Endothelial cell of umbilical vein (primary cell): ENCODE data around the gene RFFL. TPM values are rescaled to one million over a fixed set of nuclear protein-coding genes. Genes with fewer than 3 reads are reported as not detected.

Source experiments
- BruUV-seq: library from RNA; stranded (reverse); fragments of 400-500 nt; replicated peaks from 2 replicates; lab custom pipeline; 2021; lab: Mats Ljungman, UMichigan
- CTCF ChIA-PET: fragments of 300-600, 350-600 bp; sonication (Branson Sonifier 250); formaldehyde crosslinking; loops from one replicate; lab custom pipeline; 2021; ENCODE audit warnings: antibody characterized with exemption, inconsistent platforms; lab: Charles Lee
- POLR2A ChIA-PET: fragments of 300-600, 350-600 bp; sonication (Branson Sonifier 250); formaldehyde crosslinking; loops from one replicate; lab custom pipeline; 2021; ENCODE audit warnings: antibody characterized with exemption, inconsistent platforms; lab: Charles Lee
- DNase-seq: peaks from one replicate; pipeline ENCODE4 v3.0.0-alpha.2; 2011; ENCODE audit warnings: low read depth, low spot score
- FAIRE-seq: peaks from 2 replicates; lab custom pipeline; 2011; peaks lifted over from hg19 to GRCh38; lab: Jason Lieb, UNC
- H2AFZ ChIP-seq: 2 replicates; pipeline ENCODE4 v1.6.0; 2012; ENCODE audit warnings: low read depth, low read length, control low read depth, inconsistent platforms
- H3K27ac ChIP-seq: 2 replicates; pipeline ENCODE4 v1.5.1; 2011; ENCODE audit warnings: low read depth, mild to moderate bottlenecking, control low read depth, low read length, moderate library complexity; ENCODE audit not compliant: insufficient read depth
- H3K27me3 ChIP-seq, 2 experiments: 2 replicates each; pipeline versions ENCODE4 v1.6.0 to v1.6.1; 2011; ENCODE audit warnings: low read length in 2 of 2, mixed read lengths in 1 of 2; ENCODE audit not compliant: control insufficient read depth in 2 of 2, insufficient read depth in 2 of 2
- H3K36me3 ChIP-seq, 2 experiments: 2 replicates in 1 of 2; 3 replicates in 1 of 2; pipeline ENCODE4 v1.5.1; 2011; ENCODE audit warnings: low read length in 2 of 2, mild to moderate bottlenecking in 1 of 2, moderate library complexity in 1 of 2; ENCODE audit not compliant: control insufficient read depth in 2 of 2, insufficient read depth in 2 of 2; ENCODE audit errors: extremely low read depth in 1 of 2
- H3K4me1 ChIP-seq: 3 replicates; pipeline ENCODE4 v1.5.1; 2011; ENCODE audit warnings: mild to moderate bottlenecking, low read length; ENCODE audit not compliant: control insufficient read depth, insufficient read depth; ENCODE audit errors: extremely low read depth
- H3K4me2 ChIP-seq: 2 replicates; pipeline ENCODE4 v1.6.1; 2011; ENCODE audit warnings: low read length, control low read depth, mixed read lengths; ENCODE audit not compliant: insufficient read depth
- H3K4me3 ChIP-seq, 3 experiments: fragments of 200-600 bp in 1 of 3; sonication (generic), shearing (Covaris generic) in 1 of 3; replicated peaks in 1 of 3; 2 replicates each; pipeline ENCODE4 v1.5.1; 2011 to 2016; ENCODE audit warnings: control low read depth in 3 of 3, low read length in 3 of 3, mild to moderate bottlenecking in 2 of 3, inconsistent platforms in 1 of 3, low read depth in 1 of 3, moderate library complexity in 1 of 3; ENCODE audit not compliant: insufficient read depth in 1 of 3
- H3K79me2 ChIP-seq: 2 replicates; pipeline ENCODE4 v1.6.0; 2012; ENCODE audit warnings: low read length, inconsistent platforms; ENCODE audit not compliant: control insufficient read depth, insufficient read depth
- H3K9ac ChIP-seq: replicated peaks from 2 replicates; pipeline ENCODE3; 2011; ENCODE audit warnings: low read length, control low read depth; ENCODE audit not compliant: insufficient read depth; ENCODE audit errors: extremely low read depth
- H3K9me1 ChIP-seq: replicated peaks from 3 replicates; pipeline ENCODE4 v1.6.0; 2011; ENCODE audit warnings: mild to moderate bottlenecking, low read length; ENCODE audit not compliant: control insufficient read depth, insufficient read depth; ENCODE audit errors: extremely low read depth
- H3K9me3 ChIP-seq: replicated peaks from 2 replicates; pipeline ENCODE4 v1.5.1; 2012; ENCODE audit warnings: low read length, inconsistent platforms; ENCODE audit not compliant: control insufficient read depth, insufficient read depth
- H4K20me1 ChIP-seq: replicated peaks from 2 replicates; pipeline ENCODE3; 2011; ENCODE audit warnings: mild to moderate bottlenecking, low read length; ENCODE audit not compliant: control insufficient read depth, insufficient read depth; ENCODE audit errors: extremely low read depth
- EZH2 ChIP-seq: IDR thresholded peaks from 2 replicates; pipeline ENCODE4 v1.6.1; 2012; ENCODE audit warnings: borderline replicate concordance, low read depth, mild to moderate bottlenecking, moderate library complexity, low read length, inconsistent platforms; ENCODE audit not compliant: severe bottlenecking
- FOS ChIP-seq: IDR thresholded peaks from 2 replicates; pipeline ENCODE4 v1.6.1; 2011; ENCODE audit warnings: mild to moderate bottlenecking, low read length, moderate library complexity, borderline replicate concordance; ENCODE audit not compliant: insufficient read depth
- GATA2 ChIP-seq: IDR thresholded peaks from 2 replicates; pipeline ENCODE4 v1.7.0; 2011; ENCODE audit warnings: low read depth, mild to moderate bottlenecking, moderate library complexity, mixed read lengths, low read length; ENCODE audit not compliant: insufficient read length, insufficient read depth
- JUN ChIP-seq: IDR thresholded peaks from 2 replicates; pipeline ENCODE4 v1.6.1; 2011; ENCODE audit warnings: borderline replicate concordance, low read depth; ENCODE audit not compliant: insufficient read length, insufficient read depth
- MYC ChIP-seq: IDR thresholded peaks from one replicate; pipeline ENCODE4 v1.6.1; 2011; ENCODE audit warnings: mild to moderate bottlenecking, low read depth, low read length
- POLR2A ChIP-seq: IDR thresholded peaks from 2 replicates; pipeline ENCODE4 v1.6.1; 2012; ENCODE audit warnings: low read depth, mild to moderate bottlenecking, control low read depth, low read length
- POLR2AphosphoS5 ChIP-seq: IDR thresholded peaks from 2 replicates; pipeline ENCODE4 v1.6.1; 2012; ENCODE audit warnings: low read depth, mild to moderate bottlenecking, control low read depth, low read length, moderate library complexity; ENCODE audit not compliant: insufficient read depth
- dilution Hi-C: fragments of 300-500 bp; cut with MboI; formaldehyde crosslinking; loops from one replicate; pipeline ENCODE4 v1.15.0; 2019; ENCODE audit warnings: low sequenced_read_pairs; ENCODE audit not compliant: extremely low pct_ligation_motif_present
- intact Hi-C: fragments of 100-400 bp; cut with micrococcal nuclease; formaldehyde crosslinking; loops from one replicate; pipeline ENCODE4 v1.10.0; 2022
- polyA plus RNA-seq, 4 experiments: library from polyadenylated mRNA; depleted of rRNA in 3 of 4; stranded (reverse) in 3 of 4; unstranded in 1 of 4; fragments of >200 nt; gene quantifications; 2 replicates each; pipeline versions ENCODE4 v1.2.1 to v1.2.3, GENCODE V29; 2011 to 2012; ENCODE audit warnings: missing spikeins in 1 of 4
- total RNA-seq: library from RNA; stranded (reverse); gene quantifications from 2 replicates; pipeline ENCODE4 v1.2.3, GENCODE V29; 2021
- TF ChIP-seq, protein P1 (sequence below): IDR thresholded peaks from 2 replicates; pipeline ENCODE4 v1.6.1; 2011; ENCODE audit not compliant: insufficient read depth, insufficient read length
- TF ChIP-seq, protein P2 (sequence below), 2 donors: IDR thresholded peaks; 1 replicate in 1 of 2; 2 replicates in 1 of 2; pipeline ENCODE4 v1.5.1; 2011; ENCODE audit warnings: low read length in 2 of 2, mild to moderate bottlenecking in 2 of 2, moderate library complexity in 2 of 2, control low read depth in 1 of 2, inconsistent platforms in 1 of 2, low read depth in 1 of 2; ENCODE audit not compliant: insufficient read depth in 1 of 2; ENCODE audit errors: extremely low read depth in 1 of 2

The RFFL gene
- total and polyA plus RNA-seq, 2 donors (not counting 3 experiments of a cell fraction or from before 2014, with no cell fraction given), result 7.0 to 14.1 TPM

DNA sequence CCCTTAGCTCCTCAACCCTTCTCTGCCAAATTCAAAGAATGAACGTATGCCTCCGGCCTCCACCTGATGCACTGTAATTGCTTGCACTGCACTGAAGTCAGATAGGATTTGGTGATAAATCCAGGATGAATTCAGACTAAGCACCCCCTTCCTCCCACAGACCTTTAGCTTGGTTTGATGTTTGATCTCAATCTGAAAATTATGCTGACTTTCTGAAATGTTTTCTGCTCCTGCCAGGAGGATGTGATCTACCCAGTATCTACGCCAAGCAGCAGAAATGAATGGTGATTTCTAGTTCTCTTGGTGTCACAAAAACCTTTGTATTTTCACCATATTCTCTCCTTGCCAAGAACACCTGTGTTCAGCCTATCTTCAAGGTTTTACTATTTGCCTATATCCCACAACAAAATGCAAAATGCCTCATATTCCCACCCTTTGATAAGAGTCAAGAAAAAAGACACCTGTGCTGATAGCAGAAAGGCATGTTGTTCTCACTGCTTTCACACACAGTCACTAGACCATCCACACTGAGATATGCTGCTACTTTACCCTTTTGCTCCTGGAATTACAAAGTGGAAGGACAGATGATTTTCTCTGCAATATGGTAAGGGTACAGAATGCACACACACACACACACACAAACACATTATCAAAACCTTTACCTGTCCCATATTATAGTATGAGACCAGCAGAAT lies 14.7 kb downstream of the RFFL start:
- peaks cover 18% of the 10 kb centered on the region for H3K4me1 ChIP-seq
- intact Hi-C loops (no loop called here), dilution Hi-C loops (no loop called here)
- no peaks in the 10 kb centered on the region for H3K27me3 ChIP-seq
- TF ChIP-seq, protein P1, sequence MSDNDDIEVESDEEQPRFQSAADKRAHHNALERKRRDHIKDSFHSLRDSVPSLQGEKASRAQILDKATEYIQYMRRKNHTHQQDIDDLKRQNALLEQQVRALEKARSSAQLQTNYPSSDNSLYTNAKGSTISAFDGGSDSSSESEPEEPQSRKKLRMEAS, result no peak
- no peak for TF ChIP-seq GATA2
- no peak for TF ChIP-seq FOS
- TF ChIP-seq JUN, result no peak
- TF ChIP-seq EZH2, result no peak
- TF ChIP-seq POLR2AphosphoS5, result no peak
- no peak for TF ChIP-seq POLR2A
- TF ChIP-seq, protein P2, sequence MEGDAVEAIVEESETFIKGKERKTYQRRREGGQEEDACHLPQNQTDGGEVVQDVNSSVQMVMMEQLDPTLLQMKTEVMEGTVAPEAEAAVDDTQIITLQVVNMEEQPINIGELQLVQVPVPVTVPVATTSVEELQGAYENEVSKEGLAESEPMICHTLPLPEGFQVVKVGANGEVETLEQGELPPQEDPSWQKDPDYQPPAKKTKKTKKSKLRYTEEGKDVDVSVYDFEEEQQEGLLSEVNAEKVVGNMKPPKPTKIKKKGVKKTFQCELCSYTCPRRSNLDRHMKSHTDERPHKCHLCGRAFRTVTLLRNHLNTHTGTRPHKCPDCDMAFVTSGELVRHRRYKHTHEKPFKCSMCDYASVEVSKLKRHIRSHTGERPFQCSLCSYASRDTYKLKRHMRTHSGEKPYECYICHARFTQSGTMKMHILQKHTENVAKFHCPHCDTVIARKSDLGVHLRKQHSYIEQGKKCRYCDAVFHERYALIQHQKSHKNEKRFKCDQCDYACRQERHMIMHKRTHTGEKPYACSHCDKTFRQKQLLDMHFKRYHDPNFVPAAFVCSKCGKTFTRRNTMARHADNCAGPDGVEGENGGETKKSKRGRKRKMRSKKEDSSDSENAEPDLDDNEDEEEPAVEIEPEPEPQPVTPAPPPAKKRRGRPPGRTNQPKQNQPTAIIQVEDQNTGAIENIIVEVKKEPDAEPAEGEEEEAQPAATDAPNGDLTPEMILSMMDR (IDR thresholded peaks at IDR 0.05; ENCODE audit: extremely low read depth in 1 of 2, insufficient read depth in 1 of 2, low read depth in 1 of 2, low read length in 2 of 2), result no peak
- TF ChIP-seq MYC, result no peak
- H3K4me3 ChIP-seq, result no peak overlapping the region
- H2AFZ ChIP-seq, result no peak overlapping the region
- no peak overlapping the region for H3K27ac ChIP-seq
- CTCF ChIA-PET, result interaction anchor here (0.9 kb wide), 1 partner anchor 15 kb away, joined by 3 read pairs; the partner anchor contains the start of gene RFFL
- peaks cover 4% of the 10 kb centered on the region for H3K79me2 ChIP-seq
- no TSS peak for BruUV-seq
- no peak overlapping the region for H3K9ac ChIP-seq
- H3K9me1 ChIP-seq, result no peaks in the 10 kb centered on the region
- no peaks in the 10 kb centered on the region for H3K9me3 ChIP-seq
- DNase-seq (no peak), FAIRE-seq (no peak)
- H3K4me2 ChIP-seq, result no peak overlapping the region
- POLR2A ChIA-PET, result no interaction called here
- H3K36me3 ChIP-seq, result no peaks in the 10 kb centered on the region
- no peaks in the 10 kb centered on the region for H4K20me1 ChIP-seq
